Measurements from ENCODE around the gene SLCO3A1.

Gene SLCO3A1

GRCh38 chr15:92123962-92124656 lies 270.6 kb downstream of the SLCO3A1 start:
- TF ChIP-seq CTCF (IDR thresholded peaks at IDR 0.05), result no peak
- Histone ChIP-seq H3K27me3 (no peaks in the 10 kb centered on the region), H3K4me1 (ENCODE audit: control insufficient read depth in 1 of 2, insufficient read depth in 1 of 2, low read depth in 1 of 2, low read length in 1 of 2) (no peaks in the 10 kb centered on the region), H3K4me3 (ENCODE audit: low read depth in 1 of 2, low read length in 1 of 2) (no peak overlapping the region), H3K27ac (no peak overlapping the region), H3K9me3 (no peaks in the 10 kb centered on the region), H3K36me3 (peaks cover 89% of the 10 kb centered on the region)

GRCh38 chr15:92124657-92125010 lies 271.1 kb downstream of the SLCO3A1 start:
- H3K27me3 ChIP-seq, result no peaks in the 10 kb centered on the region
- H3K4me3 ChIP-seq (ENCODE audit: low read depth in 1 of 2, low read length in 1 of 2), result no peak overlapping the region
- H3K27ac ChIP-seq, result no peak overlapping the region
- no peak for TF ChIP-seq CTCF (IDR thresholded peaks at IDR 0.05)
- H3K36me3 ChIP-seq, result peaks cover 95% of the 10 kb centered on the region
- no peaks in the 10 kb centered on the region for H3K9me3 ChIP-seq
- H3K4me1 ChIP-seq (ENCODE audit: control insufficient read depth in 1 of 2, insufficient read depth in 1 of 2, low read depth in 1 of 2, low read length in 1 of 2), result no peaks in the 10 kb centered on the region

- H3K36me3 ChIP-seq, result peaks cover 87% of the 10 kb centered on the region
- no peaks in the 10 kb centered on the region for H3K9me3 ChIP-seq
- TF ChIP-seq CTCF (IDR thresholded peaks at IDR 0.05), result no peak
- no peaks in the 10 kb centered on the region for H3K27me3 ChIP-seq
- no peaks in the 10 kb centered on the region for H3K4me1 ChIP-seq (ENCODE audit: control insufficient read depth in 1 of 2, insufficient read depth in 1 of 2, low read depth in 1 of 2, low read length in 1 of 2)
- no peak overlapping the region for H3K27ac ChIP-seq
- H3K4me3 ChIP-seq (ENCODE audit: low read depth in 1 of 2, low read length in 1 of 2), result no peak overlapping the region
Observed at GRCh38 chr15:92128788-92129187, 275.3 kb downstream of the SLCO3A1 start.

GRCh38 chr15:92130244-92130643 lies 276.7 kb downstream of the SLCO3A1 start:
- Histone ChIP-seq H3K36me3 (peaks cover 86% of the 10 kb centered on the region), H3K4me1 (ENCODE audit: control insufficient read depth in 1 of 2, insufficient read depth in 1 of 2, low read depth in 1 of 2, low read length in 1 of 2) (no peaks in the 10 kb centered on the region), H3K9me3 (no peaks in the 10 kb centered on the region), H3K4me3 (ENCODE audit: low read depth in 1 of 2, low read length in 1 of 2) (no peak overlapping the region), H3K27me3 (no peaks in the 10 kb centered on the region), H3K27ac (no peak overlapping the region)
- TF ChIP-seq CTCF (IDR thresholded peaks at IDR 0.05), result no peak

- no peaks in the 10 kb centered on the region for H3K4me1 ChIP-seq (ENCODE audit: control insufficient read depth in 1 of 2, insufficient read depth in 1 of 2, low read depth in 1 of 2, low read length in 1 of 2)
- H3K9me3 ChIP-seq, result no peaks in the 10 kb centered on the region
- no peaks in the 10 kb centered on the region for H3K27me3 ChIP-seq
- H3K36me3 ChIP-seq, result peaks cover 86% of the 10 kb centered on the region
- no peak overlapping the region for H3K4me3 ChIP-seq (ENCODE audit: low read depth in 1 of 2, low read length in 1 of 2)
- no peak overlapping the region for H3K27ac ChIP-seq
- TF ChIP-seq CTCF (IDR thresholded peaks at IDR 0.05), result no peak
Observed at GRCh38 chr15:92130906-92131305, 277.4 kb downstream of the SLCO3A1 start.
